Non-pigmented ciliary epithelial cell (primary cell): ENCODE data around the gene ADAMTSL2.
"Not testable (repeated sequence)": the region's sequence is repeated elsewhere in the genome, so short reads cannot be mapped to it uniquely, and the experiment has no call there.

Experiments used
- DNase-seq: peaks from one replicate; pipeline ENCODE4 v3.0.0-alpha.2; 2010; ENCODE audit warnings: low read depth

ADAMTSL2 gene

DNA sequence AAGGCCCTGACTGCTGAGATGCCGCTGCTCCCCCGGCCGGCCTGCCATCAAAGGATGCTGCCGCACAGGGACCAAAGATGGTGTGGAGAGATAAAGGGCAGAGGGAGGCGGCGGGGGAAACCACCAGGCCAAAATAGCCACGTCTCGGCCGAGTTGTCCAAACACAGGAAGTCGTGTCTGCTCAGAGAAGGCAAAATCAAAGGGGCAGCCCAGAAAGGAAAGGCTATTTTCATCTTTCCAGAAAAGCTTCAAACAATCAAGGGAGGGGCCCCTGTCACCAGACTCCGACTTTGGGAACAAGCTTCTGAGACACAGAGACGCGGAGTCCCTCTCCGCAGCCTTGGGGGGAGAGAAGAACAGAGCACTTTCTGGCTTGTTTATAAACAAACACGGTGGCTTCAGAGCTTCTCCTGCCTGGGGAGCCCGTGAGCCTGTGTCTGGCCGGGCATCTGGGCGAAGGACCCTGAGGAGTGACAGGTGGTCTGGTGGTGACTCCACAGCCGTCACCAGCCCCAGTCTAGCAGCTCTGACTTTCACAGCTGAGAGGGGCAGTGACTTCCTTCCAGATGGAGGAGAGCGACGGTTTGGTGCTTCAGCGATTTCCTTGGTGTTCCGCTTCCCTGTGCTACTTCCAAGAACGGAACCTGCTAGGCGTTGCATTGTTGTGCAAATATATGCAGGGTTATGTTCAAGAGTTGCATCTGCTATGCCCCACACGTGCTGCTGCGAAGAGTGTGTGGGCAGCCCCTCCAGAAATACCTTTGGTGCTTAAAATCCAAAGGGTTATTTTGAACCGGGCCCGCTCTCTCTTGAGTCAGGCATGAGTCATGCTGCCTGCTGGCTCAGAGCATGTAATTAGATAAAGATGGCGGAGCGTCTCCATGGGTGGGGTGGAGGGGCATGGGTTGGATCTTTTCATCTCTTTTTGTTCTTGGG, 24.0 kb downstream of the ADAMTSL2 start:
- peak; percentile 40 for DNase-seq

- DNase-seq, result no peak
Observed at GRCh38 chr9:133560311-133560710, 25.8 kb downstream of the ADAMTSL2 start.

- no peak for DNase-seq
Observed at GRCh38 chr9:133560944-133561343, 26.4 kb downstream of the ADAMTSL2 start.

- no peak for DNase-seq
Observed at GRCh38 chr9:133561976-133562554, 27.6 kb downstream of the ADAMTSL2 start.

- DNase-seq, result no peak
Observed at GRCh38 chr9:133562611-133563290, 28.2 kb downstream of the ADAMTSL2 start.

DNA sequence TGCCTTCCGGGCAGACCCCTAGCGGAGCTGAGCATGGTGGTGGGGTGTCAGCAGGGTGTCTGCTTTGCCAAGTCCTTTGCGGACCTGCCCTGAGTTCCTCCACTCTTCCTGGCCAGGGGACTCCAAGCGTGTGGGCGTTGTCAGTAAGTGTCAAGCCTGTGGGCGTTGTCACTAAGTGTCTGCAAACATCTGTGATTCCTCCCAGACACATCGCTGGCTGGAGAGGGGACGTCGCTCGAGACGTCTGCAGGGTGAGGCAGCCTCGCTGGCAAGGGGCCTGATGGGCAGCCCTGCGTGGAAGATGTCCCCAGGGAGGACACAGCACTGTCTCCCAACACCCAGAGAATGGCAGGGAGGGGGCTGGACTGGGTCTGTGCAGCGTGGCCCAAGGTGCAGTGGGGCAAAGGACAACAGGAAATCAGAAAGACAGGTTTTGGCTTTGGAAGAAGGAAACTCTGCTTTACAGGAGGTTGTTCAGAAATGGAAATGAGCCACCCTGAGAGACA, 28.8 kb downstream of the ADAMTSL2 start:
- no peak for DNase-seq

DNA sequence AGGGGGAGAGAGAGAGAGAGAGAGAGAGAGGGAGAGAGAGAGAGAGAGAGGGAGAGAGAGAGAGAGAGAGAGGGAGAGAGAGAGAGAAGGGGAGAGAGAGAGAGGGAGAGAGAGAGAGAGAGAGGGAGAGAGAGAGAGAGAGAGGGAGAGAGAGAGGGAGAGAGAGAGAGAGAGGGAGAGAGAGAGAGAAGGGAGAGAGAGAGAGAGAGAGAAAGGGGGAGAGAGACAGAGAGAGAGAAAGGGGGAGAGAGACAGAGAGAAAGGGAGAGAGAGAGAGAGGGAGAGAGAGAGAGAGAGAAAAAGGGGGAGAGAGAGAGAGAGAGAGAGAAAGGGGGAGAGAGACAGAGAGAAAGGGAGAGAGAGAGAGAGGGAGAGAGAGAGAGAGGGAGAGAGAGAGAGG, 29.3 kb downstream of the ADAMTSL2 start:
- DNase-seq, result not testable (repeated sequence)

GRCh38 chr9:133564451-133565116, 30.1 kb downstream of the ADAMTSL2 start:
- no peak for DNase-seq

- no peak for DNase-seq
Observed at GRCh38 chr9:133566382-133566781, 31.9 kb downstream of the ADAMTSL2 start.

DNA sequence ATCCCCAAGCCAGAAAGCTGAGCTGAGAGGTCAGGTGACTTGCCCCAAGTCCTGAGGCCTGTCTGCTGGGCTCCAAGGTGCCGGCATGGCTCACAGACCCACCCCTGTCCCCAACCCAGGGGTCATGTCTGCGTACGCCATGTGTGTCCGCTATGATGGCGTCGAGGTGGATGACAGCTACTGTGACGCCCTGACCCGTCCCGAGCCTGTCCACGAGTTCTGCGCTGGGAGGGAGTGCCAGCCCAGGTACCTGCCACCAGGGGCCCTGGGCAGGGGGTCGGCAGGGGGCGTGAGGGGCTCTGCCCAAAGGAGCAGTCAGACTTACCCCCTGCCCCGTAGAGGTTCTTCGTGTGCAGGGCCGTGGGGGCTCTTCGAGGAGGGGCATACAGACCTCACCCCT, 32.3 kb downstream of the ADAMTSL2 start:
- no peak for DNase-seq

GRCh38 chr9:133568186-133568585, 33.7 kb downstream of the ADAMTSL2 start:
- no peak for DNase-seq

DNA sequence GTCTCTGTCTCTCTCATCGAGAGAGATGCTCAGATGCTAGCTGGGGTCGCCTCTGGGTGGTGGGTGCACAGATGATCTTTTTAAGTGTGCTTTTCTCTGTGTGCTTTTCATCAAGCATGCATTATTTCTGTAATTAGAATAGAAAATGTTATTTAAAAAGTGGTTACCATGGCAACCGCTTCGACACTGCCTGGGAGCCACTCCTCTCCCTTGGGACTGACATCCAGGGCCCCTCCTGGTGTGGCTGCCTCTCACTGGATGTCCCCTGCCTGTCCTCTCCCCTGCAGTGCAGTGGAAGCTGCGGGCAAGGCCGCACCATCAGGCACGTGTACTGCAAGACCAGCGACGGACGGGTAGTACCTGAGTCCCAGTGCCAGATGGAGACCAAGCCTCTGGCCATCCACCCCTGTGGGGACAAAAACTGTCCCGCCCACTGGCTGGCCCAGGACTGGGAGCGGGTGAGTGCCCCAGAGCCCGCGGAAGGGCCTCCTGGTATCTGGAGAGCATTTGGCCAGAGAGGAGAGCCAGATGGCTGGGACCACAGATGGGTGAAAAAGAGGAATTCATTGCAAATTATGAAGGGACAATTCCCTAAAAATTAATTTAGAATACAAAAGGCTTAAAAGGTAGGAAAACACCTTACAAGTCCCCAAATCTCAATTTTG, 34.7 kb downstream of the ADAMTSL2 start:
- DNase-seq, result no peak

GRCh38 chr9:133569891-133570690, 35.6 kb downstream of the ADAMTSL2 start:
- no peak for DNase-seq

- DNase-seq, result no peak
Observed at GRCh38 chr9:133570691-133571080, 36.2 kb downstream of the ADAMTSL2 start.

DNA sequence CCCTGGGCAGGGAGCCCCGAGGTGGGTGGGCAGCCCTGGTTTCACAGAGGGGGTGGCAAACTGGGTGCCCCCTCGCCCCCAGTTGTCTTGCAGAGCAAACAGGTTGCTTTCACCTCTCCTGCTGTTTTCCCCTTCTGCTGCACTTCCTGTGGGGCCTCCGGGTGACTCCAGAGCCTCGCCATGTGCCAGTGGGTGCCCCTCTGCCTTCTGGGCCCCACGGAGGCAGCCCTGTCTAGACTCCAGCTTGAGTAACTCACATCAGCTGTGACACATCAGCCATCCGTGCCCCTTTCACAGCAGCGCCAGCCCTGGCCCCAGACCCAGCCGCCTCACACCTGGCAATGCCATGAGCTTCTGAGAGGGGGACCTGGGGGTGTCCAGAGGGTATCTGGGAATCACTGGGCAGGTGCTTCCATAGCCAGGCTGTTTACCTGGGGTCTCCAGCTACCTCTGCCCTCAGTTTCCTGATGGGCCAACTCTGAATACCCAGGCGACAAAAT, 36.9 kb downstream of the ADAMTSL2 start:
- no peak for DNase-seq

DNA sequence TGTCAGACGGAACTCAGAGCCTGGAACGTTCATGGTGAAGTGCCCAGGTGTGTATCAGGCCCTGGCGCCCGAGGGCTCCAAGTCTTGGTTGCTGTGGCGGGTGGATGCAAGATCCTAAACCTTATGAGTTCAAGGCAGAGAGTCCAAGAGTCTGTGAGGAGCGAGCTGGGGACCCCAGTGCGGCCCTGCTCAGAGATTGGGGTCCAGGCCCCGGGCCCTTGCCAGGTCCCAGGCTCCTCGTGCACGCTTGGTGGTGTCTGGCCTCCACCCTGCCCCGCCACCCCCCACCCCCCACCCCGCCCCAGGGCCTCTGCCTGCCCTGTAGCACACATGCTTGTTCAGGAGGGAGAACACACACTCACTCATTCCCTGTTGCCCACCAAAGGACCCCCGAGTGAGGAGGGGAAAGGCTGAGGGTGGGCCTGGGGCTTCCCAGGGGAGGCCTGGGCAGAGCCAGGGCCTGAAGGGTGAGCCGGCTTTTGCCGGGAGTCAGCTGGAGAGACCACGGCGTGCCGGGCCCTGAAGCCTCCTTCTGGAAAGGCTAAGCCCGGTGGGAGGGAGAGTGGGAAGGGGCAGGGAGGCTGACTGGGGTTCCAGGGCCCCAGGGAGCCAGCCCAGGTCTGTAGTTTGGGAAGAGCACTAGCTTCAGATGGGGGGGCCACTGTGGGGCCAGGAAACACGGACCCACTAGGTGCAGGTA, 37.5 kb downstream of the ADAMTSL2 start:
- no peak for DNase-seq

DNA sequence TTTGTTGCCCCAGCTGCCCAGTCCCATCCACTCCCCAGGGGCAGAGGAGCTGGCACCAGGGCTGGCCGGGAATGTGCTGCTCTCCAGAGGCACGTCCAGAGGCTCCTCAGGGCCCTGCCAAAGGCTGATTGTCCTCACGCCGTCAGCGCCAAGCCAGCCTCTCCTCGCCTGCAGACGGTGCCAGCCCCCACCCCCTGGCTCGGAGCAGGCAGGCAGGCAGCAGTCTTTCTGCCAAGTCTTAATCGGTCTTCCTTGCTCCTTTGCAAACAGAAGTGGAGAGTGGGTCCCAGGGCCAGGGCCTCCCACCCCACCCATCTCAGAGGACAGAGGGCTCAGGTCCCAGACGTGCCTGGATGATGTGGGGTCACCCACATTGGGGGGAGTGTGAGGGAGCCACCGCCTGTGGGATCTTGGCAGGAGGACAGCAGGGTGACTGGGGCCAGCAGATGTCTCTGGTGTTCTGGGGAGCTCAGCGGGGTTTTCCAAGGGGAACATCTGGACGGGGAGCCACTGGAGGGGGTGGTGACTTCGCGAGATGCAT, 38.4 kb downstream of the ADAMTSL2 start:
- DNase-seq, result no peak

- no peak for DNase-seq
Observed at GRCh38 chr9:133573791-133574515, 39.4 kb downstream of the ADAMTSL2 start.

DNA sequence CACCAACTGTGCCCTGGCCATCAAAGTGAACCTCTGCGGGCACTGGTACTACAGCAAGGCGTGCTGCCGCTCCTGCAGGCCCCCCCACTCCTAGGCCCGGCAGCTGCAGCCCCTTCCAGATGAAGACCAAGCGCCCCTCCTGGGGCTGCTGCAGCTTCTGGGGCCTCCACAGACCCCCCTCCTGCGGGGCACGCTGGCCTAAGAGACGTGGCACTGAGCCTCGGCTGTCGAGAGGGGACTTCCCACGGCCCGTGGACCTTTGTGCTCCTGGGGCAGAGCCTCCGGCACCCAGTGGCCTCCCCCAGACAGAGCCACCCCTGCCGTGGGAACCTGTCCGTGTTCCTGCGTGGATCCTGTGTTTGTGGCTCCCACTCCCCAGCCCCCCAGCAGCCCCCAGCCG, 40.3 kb downstream of the ADAMTSL2 start:
- DNase-seq, result no peak
